A549 (cell line): Measurements from ENCODE around the gene RNF17. TPM values are rescaled to one million over a fixed set of nuclear protein-coding genes. Genes with fewer than 3 reads are reported as not detected.

Experiments used
- ATAC-seq, 2 experiments: fragments of 200-7000 bp in 1 of 2; fragments of >200 bp in 1 of 2; cut with Nextera tagmentation in 1 of 2; cut with Tn5 transposase in 1 of 2; 3 replicates each; pipeline versions ENCODE4 v1.8.0 to v1.9.1; 2018 to 2020; ENCODE audit warnings: mild to moderate bottlenecking in 1 of 2, moderate library complexity in 1 of 2
- CTCF ChIA-PET: fragments of 300-600 bp; sonication (Branson Sonifier 250); formaldehyde crosslinking; extraction: SDS; loops from one replicate; lab custom pipeline; 2021; ENCODE audit warnings: antibody characterized with exemption, inconsistent platforms; lab: Yijun Ruan, JAX
- POLR2A ChIA-PET: fragments of 350-600 bp; formaldehyde crosslinking; extraction: SDS; loops from one replicate; lab custom pipeline; 2021; ENCODE audit warnings: antibody characterized with exemption, inconsistent platforms; lab: Yijun Ruan, JAX
- DNase-seq, 2 experiments: peaks; one replicate each; pipeline versions ENCODE4 v3.0.0 to v3.0.0-alpha.2; 2011 to 2016; ENCODE audit warnings: low read depth in 1 of 2, low spot score in 1 of 2
- FAIRE-seq: peaks from 2 replicates; lab custom pipeline; 2011; peaks lifted over from hg19 to GRCh38; lab: Jason Lieb, UNC
- H3K27ac ChIP-seq, 2 experiments: fragments of >200 bp; sonication (Bioruptor Twin); formaldehyde crosslinking; 3 replicates each; pipeline ENCODE4 v1.5.1; 2016 to 2017
- H3K4me1 ChIP-seq: fragments of >200 bp; sonication (Bioruptor Twin); formaldehyde crosslinking; 3 replicates; pipeline ENCODE4 v1.6.1; 2016
- H3K4me2 ChIP-seq: fragments of >200 bp; sonication (Bioruptor Twin); formaldehyde crosslinking; 3 replicates; pipeline ENCODE4 v1.6.1; 2016
- H3K4me3 ChIP-seq: fragments of >200 bp; sonication (Bioruptor Twin); formaldehyde crosslinking; 3 replicates; pipeline ENCODE4 v1.5.1; 2016
- H3K9me3 ChIP-seq: fragments of >200 bp; sonication (Bioruptor Twin); formaldehyde crosslinking; 3 replicates; pipeline ENCODE4 v1.6.1; 2016
- CBX8 ChIP-seq: fragments of 200-600 bp; sonication (generic); IDR thresholded peaks from 2 replicates; pipeline ENCODE4 v1.6.1; 2016
- CTCF ChIP-seq: fragments of >200 bp; sonication (Bioruptor Twin); formaldehyde crosslinking; IDR thresholded peaks from 3 replicates; pipeline ENCODE4 v1.5.1; 2016
- EHMT2 ChIP-seq: fragments of 200-600 bp; sonication (generic); IDR thresholded peaks from 2 replicates; pipeline ENCODE4 v1.6.1; 2016; ENCODE audit warnings: antibody characterized with exemption, low read depth, mild to moderate bottlenecking, moderate library complexity
- ESRRA ChIP-seq: fragments of 150-350 bp; IDR thresholded peaks from 2 replicates; pipeline ENCODE4 v1.6.1; 2014; ENCODE audit warnings: mild to moderate bottlenecking, low read length, borderline replicate concordance
- FOSB ChIP-seq: fragments of 250-450 bp; sonication (Bioruptor Pico); IDR thresholded peaks from 2 replicates; pipeline ENCODE4 v1.5.0; 2020; ENCODE audit warnings: mild to moderate bottlenecking, moderate library complexity
- GATA3 ChIP-seq: IDR thresholded peaks from 2 replicates; pipeline ENCODE4 v1.6.1; 2012; ENCODE audit warnings: borderline replicate concordance
- HDAC2 ChIP-seq: fragments of 200-600 bp; sonication (generic); IDR thresholded peaks from 2 replicates; pipeline ENCODE4 v1.6.1; 2016
- HEYL ChIP-seq: fragments of 250-450 bp; sonication (Bioruptor Pico); IDR thresholded peaks from 2 replicates; pipeline ENCODE4 v1.8.0; 2021; ENCODE audit warnings: mild to moderate bottlenecking, moderate library complexity
- JUN ChIP-seq, 2 experiments: fragments of >200 bp; sonication (Bioruptor Twin); formaldehyde crosslinking; IDR thresholded peaks; 2 replicates in 1 of 2; 3 replicates in 1 of 2; pipeline ENCODE4 v1.6.1; 2016 to 2017
- JUNB ChIP-seq: fragments of >200 bp; sonication (Bioruptor Twin); formaldehyde crosslinking; IDR thresholded peaks from 2 replicates; pipeline ENCODE4 v1.6.1; 2016
- MAFK ChIP-seq: fragments of 450-650 bp; IDR thresholded peaks from 2 replicates; pipeline ENCODE4 v1.6.1; 2014; ENCODE audit not compliant: partially characterized antibody
- MAX ChIP-seq: IDR thresholded peaks from 2 replicates; pipeline ENCODE4 v1.6.1; 2012
- MAZ ChIP-seq: fragments of 150-350 bp; IDR thresholded peaks from 2 replicates; pipeline ENCODE4 v1.6.1; 2014; ENCODE audit warnings: antibody characterized with exemption, low read depth, low read length, borderline replicate concordance
- RAD21 ChIP-seq, 2 experiments: fragments of >200 bp in 1 of 2; sonication (Bioruptor Twin) in 1 of 2; formaldehyde crosslinking in 1 of 2; IDR thresholded peaks in 1 of 2; conservative IDR thresholded peaks in 1 of 2; 2 replicates in 1 of 2; 3 replicates in 1 of 2; pipeline ENCODE4 v1.6.1; 2012 to 2018; ENCODE audit warnings: inconsistent platforms in 1 of 2
- RARB ChIP-seq: fragments of 250-450 bp; sonication (Bioruptor Pico); IDR thresholded peaks from 2 replicates; pipeline ENCODE4 v1.8.0; 2021; ENCODE audit warnings: mild to moderate bottlenecking, moderate library complexity
- SMC3 ChIP-seq: fragments of >200 bp; sonication (Bioruptor Twin); formaldehyde crosslinking; IDR thresholded peaks from 3 replicates; pipeline ENCODE4 v1.6.1; 2018; ENCODE audit warnings: inconsistent platforms
- TP53 ChIP-seq: fragments of 250-450 bp; sonication (Bioruptor Pico); IDR thresholded peaks from 2 replicates; pipeline ENCODE4 v1.5.0; 2021; ENCODE audit warnings: mild to moderate bottlenecking, moderate library complexity
- USF2 ChIP-seq: fragments of 450-650 bp; IDR thresholded peaks from 2 replicates; pipeline ENCODE4 v1.6.1; 2014; ENCODE audit warnings: antibody characterized with exemption
- ZSCAN20 ChIP-seq: fragments of 250-450 bp; sonication (Bioruptor Pico); IDR thresholded peaks from 2 replicates; pipeline ENCODE4 v1.8.0; 2022; ENCODE audit warnings: mild to moderate bottlenecking, moderate library complexity
- WGBS: methylation state at CpG from one replicate; pipeline ENCODE4 v1.1.6; 2017; ENCODE audit errors: missing lambda C conversion rate; 5-methylcytosine and 5-hydroxymethylcytosine counted together
- polyA plus RNA-seq, 4 experiments: library from polyadenylated mRNA; depleted of rRNA in 3 of 4; stranded (reverse); fragments of >200 nt; fragmentation: RNase III in 1 of 4; extraction: RNeasy Plus Mini Kit Qiagen cat#74134 plus additional on column Dnase treatment in 1 of 4; gene quantifications; 2 replicates in 3 of 4; 3 replicates in 1 of 4; pipeline ENCODE4 v1.2.3, GENCODE V29; 2011 to 2017
- TF ChIP-seq, protein P1 (sequence below): fragments of 250-450 bp; sonication (Bioruptor Pico); IDR thresholded peaks from 2 replicates; pipeline ENCODE4 v1.5.0; 2021; ENCODE audit warnings: mild to moderate bottlenecking, moderate library complexity, borderline replicate concordance
- TF ChIP-seq, protein P2 (sequence below): fragments of >200 bp; sonication (Bioruptor Twin); formaldehyde crosslinking; IDR thresholded peaks from 3 replicates; pipeline ENCODE4 v1.6.1; 2016

RNF17 gene
- polyA plus RNA-seq, 2 of the 4 experiments (the other 2 are of a cell fraction), result not detected

DNA sequence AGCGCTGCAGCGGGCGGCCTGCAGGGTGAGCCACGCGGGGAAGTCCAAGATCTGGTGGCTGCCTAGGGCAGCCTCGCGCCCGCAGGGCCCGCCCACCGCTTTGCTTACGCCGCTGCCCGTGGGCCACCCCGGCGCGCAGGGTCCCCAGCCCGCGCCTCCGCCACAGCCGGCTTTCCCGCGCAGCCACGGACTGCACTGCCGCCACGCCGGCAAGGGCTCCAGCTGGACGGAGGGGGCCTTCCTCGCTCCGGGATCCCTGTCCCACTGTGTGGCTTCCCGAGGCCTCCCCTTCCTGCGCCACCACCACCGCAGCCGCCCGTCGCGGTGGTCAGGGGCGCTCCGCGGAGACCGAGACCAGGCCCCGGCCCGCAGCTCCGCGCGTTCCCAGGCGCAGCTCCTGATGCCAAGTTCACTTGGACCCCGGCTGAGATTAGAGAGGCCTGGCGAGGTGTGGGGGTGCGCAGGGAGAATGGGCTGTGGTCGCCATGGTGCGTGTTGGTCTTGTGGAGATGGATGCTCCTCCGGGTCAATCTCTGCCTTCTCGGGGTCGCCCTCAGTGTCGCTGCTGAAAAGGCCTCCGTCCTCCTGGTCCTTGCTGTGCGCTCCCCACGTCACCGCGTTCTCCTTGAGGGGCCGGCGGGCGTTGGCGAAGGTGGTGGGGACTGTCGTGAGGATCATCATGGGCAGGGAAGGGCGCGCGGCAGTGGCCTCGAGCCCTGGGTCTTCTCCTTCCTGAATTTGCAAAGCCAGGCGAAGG lies 17.9 kb upstream of the RNF17 start (continued):
- TF ChIP-seq HDAC2 (no peak), FOSB (no peak), CBX8 (no peak), CTCF (no peak)
- TF ChIP-seq, all 56 proteins: peak for 0

DNA sequence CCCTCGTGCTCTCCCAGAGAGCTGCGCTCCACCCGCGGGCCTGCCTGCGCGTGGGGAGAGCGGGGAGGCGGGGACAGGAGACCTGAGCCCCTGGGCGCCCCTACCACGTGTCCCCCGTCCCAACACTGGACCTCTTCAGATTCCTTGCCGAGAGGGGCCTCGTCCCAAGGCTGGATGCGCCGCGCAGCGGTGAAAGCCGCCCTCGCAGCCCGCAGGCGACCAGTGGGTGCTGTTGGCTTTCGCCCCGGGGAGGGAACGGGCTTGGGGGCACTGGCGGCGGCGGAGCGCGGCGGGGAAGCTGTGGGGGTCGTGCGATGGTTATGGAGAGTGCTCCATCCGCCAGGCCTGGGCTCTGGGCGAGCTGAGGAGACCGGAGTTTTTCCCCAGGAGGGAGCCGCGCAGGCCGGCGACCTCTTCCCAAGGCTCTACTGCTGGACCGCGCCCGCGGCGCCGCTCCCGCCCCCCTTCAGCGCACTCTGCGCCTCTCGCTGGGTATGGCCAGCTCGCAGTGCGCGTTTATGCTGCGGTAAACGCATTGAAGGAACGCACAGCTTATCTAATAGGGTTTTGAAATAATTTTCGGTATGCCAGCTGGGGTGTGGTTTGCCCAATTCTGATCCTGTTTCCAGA lies 17.2 kb upstream of the RNF17 start:
- POLR2A ChIA-PET, result no interaction called here

More for the DNA sequence above, 17.2 kb upstream of the RNF17 start:
- 0% methylated on average over 1 of the region's 56 CpGs for WGBS
- ATAC-seq (peak; percentile 67 to 82), DNase-seq (peak; percentile 17 to 28), FAIRE-seq (no peak)
- peak overlapping the region in 1 of 2 experiments; percentile 45; a peak in 1 of 6 replicates for H3K27ac ChIP-seq
- no peaks in the 10 kb centered on the region for H3K9me3 ChIP-seq
- no peaks in the 10 kb centered on the region for H3K4me1 ChIP-seq
- H3K4me2 ChIP-seq, result peak overlapping the region; percentile 97
- CTCF ChIA-PET, result interaction anchor here (0.8 to 2.1 kb wide), 7 partner anchors 9 to 222 kb away, joined by 3 to 5 read pairs (median 3); no protein-coding TSS in a partner anchor
- TF ChIP-seq, protein P1, sequence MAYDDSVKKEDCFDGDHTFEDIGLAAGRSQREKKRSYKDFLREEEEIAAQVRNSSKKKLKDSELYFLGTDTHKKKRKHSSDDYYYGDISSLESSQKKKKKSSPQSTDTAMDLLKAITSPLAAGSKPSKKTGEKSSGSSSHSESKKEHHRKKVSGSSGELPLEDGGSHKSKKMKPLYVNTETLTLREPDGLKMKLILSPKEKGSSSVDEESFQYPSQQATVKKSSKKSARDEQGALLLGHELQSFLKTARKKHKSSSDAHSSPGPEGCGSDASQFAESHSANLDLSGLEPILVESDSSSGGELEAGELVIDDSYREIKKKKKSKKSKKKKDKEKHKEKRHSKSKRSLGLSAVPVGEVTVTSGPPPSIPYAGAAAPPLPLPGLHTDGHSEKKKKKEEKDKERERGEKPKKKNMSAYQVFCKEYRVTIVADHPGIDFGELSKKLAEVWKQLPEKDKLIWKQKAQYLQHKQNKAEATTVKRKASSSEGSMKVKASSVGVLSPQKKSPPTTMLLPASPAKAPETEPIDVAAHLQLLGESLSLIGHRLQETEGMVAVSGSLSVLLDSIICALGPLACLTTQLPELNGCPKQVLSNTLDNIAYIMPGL (CRISPR knock-in tag), result no peak
- TF ChIP-seq MAZ, result no peak
- TF ChIP-seq HEYL (CRISPR knock-in tag), result no peak
- TF ChIP-seq MAFK, result no peak
- no peak for TF ChIP-seq GATA3
- no peak for TF ChIP-seq SMC3
- no peak for TF ChIP-seq RAD21 (conservative IDR thresholded peaks at IDR 0.05 in 1 of 2, IDR thresholded peaks at IDR 0.05 in 1 of 2)
- no peak for TF ChIP-seq TP53
- no peak for TF ChIP-seq FOSB
- TF ChIP-seq, protein P2, sequence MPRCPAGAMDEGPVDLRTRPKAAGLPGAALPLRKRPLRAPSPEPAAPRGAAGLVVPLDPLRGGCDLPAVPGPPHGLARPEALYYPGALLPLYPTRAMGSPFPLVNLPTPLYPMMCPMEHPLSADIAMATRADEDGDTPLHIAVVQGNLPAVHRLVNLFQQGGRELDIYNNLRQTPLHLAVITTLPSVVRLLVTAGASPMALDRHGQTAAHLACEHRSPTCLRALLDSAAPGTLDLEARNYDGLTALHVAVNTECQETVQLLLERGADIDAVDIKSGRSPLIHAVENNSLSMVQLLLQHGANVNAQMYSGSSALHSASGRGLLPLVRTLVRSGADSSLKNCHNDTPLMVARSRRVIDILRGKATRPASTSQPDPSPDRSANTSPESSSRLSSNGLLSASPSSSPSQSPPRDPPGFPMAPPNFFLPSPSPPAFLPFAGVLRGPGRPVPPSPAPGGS, result no peak
- no peak for TF ChIP-seq JUNB
- no peak for TF ChIP-seq ESRRA
- TF ChIP-seq JUN (IDR thresholded peaks at IDR 0.05), result no peak
- TF ChIP-seq RARB, result no peak
- no peak for TF ChIP-seq HDAC2
- no peak for TF ChIP-seq ZSCAN20
- no peak for TF ChIP-seq MAX
- TF ChIP-seq USF2, result no peak
- no peak for TF ChIP-seq EHMT2
- peak overlapping the region; percentile 52 for H3K4me3 ChIP-seq
